Activated CD8-positive, alpha-beta memory T cell treated with anti-CD3 and anti-CD28 coated beads for 1 hour (primary cell): ENCODE measurements around the gene ENOX1.

ENCODE experiments used
- DNase-seq, 2 donors: peaks; one replicate each; pipeline ENCODE4 v3.0.0-alpha.2; 2020; ENCODE audit warnings: low read depth in 1 of 2; ENCODE audit errors: extremely low read depth in 1 of 2

The ENOX1 gene

DNA sequence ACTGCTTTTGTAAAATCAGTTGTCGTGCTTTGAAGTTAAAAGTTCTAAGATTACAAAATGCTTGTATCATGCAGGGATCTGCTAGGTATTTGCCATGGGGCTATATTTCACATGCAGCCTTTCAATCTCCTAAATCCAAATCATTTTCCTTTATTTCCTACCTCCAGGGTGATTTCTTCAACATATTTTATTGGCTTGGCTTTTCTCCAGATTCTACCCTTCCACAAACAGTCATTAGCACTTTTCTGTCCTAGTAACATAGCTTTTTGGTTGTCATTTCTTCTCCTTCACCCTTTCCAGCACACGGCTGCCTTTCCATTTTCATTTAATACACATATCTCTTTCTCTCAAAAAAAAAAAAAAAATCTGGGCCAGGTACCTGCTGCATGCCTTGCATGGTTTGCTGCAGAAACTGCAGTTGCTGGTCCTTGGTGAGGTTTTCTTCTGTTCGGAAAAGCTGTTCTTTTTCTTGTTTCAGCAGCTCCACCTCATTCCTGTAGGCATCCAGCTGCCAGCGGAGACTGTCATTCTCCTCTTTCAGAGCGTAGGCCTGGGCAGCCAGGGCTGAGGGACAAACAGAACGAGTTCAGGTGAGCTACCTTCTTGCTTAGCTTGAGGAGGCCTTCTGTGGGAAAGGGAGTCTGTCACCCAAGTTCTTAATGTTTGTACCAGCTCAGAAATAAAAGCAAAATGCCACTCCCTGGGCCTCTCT is 488.6 kb downstream of the ENOX1 start:
- DNase-seq = no peak

DNA sequence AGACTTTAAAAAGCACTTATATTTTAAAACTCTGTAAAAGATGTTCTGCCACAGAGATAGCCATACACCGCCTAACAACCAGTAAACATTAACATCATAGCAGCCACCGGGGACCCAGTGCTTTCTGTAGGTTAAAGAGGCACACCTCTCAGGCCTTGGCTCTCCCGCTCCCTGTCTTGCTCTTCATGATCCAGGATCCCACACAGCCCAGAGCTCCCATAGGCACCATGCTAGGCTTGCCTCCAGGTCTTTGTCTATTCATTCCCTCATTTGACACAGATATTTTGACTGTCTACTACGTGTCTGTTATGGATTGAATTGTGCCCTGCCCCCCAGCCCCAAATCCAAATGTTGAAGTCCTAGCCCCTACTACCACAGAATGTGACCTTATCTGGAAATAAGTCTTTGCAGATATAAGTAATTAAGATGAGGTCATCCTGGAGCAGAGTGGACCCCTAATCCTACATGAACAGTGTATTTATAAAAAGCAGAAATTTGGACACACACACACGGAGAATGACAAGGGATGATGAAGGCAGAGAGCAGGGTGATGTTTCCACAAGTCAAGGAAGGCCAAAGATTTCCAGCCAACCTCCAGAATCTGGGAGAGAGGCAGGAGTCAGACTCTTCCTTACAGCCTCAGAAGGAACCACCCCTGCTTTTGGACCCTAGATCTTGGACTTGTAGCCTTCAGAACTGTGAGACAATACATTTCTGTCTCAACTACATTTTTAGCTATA is 490.8 kb downstream of the ENOX1 start:
- DNase-seq = no peak

DNA sequence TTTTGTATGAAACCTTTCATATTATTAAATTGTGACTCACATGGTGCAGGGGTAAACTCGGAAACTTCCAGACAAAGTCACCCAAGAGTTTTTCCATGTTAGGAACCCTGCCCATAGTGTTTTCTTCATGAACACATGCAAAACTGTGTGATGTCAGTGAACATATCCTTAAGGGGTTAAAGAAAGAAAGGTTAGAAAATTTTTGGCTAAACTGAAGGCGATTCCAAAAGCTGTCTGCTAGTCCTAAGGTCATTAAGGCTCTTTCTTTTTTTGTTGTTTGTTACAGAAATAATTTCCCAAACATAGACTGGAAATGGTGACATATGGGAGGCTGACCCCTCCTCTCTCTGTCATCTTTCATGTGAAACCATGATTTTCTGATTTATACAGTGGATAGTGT is 491.5 kb downstream of the ENOX1 start:
- no peak for DNase-seq

DNA sequence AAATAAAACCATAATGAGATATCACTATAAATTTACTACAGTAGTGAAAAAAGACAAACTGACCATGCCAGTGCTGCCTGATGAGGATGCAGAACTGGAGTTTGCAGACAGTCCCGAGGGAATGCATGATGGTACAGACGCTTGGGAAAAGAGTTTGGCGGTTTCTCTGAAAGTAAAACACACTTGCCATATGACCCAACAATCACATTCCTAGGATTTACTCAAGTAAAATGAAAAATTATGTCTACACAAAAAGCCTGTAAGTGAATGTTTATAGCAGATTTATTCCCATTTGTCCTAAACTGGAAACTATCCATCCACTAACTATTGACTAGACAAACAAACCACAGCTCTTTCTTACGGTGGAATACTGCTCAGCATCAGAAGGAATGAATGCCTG is 492.4 kb downstream of the ENOX1 start:
- DNase-seq = no peak

DNA sequence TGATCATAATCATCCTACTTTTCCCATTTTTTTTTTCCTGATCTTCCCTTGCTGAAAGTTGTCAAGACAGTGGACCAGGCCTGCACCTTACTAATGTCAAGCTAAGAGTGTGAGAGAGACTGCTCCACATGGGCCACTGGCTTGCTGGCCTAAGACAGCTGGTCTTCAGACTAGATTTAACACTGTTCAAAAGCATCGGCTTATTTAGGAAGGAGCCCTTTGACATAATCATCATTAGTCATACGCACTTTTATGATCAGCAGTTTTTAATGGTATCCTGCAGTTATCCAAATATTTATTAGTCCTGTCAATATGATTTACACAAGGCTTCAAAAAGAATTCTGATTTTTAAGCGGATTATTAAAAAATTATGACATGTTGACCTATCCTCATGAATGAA is 492.8 kb downstream of the ENOX1 start:
- DNase-seq = no peak

DNA sequence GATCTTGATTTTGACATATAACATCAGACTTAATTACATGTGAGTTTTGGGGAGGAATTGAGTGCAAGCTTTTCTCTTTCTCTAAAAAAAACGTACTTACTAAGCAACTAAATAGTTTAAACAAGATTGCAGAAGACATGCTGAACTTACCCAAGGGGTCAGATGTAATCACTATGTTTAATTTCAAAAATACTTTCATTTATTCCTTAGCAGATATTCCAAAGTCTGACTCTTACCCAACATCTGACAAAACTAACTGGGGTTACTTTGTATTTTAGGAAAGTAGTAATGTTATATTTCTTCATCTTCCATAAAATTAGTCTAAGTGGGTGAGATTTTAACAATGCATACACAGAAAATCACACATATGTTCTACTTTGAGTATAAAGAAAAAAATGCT is 493.2 kb downstream of the ENOX1 start:
- DNase-seq = no peak

DNA sequence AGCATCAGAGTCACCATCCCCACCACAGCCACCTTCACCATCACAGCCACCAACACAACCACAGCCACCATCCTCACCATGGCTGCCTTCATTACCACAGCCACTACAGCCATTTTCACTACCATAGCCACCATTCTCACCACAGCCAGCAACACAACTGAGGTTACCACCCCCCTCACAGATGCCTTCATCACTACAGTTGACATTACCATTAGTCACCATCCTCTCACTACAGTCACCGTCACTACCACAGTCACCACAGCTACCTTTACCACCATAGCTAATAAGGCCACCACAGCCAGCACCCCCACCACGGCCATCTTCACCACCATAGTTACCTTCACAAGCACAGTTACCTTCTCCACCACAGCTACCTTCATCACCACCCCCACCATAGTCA is 493.8 kb downstream of the ENOX1 start:
- DNase-seq = no peak

DNA sequence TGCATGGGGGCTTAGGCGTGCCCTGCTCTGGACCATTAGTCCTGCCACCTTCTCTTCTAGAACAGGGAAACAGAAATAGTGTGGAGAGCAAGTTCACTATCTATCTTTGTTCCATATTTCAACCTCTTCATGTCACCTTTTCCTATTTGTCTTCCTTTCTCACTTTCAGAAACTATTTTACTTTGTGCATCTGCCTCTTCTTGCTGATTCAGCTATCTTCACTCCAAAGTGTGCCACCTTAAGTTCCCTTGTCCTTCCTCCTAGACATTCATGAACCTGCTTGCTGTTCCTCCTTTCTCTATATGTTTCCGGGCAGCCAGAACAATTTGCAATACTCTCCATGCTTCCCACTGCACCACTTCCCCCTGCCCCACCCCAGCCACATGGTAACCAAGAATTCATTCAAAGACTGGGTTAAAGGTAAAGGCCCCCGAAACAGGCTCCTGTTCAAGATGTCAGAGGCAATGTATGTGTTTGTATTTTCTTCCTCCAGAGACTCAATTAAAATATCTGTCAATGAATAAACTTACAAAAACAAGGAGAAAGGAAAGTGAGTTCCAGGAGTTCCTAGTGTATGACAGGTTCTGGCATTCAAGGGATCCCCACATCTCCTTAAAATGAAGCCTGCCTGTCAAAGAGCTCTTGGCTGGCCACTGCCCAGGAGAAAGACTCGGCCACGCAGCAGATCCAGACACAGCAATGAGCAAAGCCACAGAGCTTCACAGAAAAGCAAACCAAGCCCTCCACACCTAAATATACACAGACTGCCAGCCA is 495.3 kb downstream of the ENOX1 start:
- DNase-seq = no peak

DNA sequence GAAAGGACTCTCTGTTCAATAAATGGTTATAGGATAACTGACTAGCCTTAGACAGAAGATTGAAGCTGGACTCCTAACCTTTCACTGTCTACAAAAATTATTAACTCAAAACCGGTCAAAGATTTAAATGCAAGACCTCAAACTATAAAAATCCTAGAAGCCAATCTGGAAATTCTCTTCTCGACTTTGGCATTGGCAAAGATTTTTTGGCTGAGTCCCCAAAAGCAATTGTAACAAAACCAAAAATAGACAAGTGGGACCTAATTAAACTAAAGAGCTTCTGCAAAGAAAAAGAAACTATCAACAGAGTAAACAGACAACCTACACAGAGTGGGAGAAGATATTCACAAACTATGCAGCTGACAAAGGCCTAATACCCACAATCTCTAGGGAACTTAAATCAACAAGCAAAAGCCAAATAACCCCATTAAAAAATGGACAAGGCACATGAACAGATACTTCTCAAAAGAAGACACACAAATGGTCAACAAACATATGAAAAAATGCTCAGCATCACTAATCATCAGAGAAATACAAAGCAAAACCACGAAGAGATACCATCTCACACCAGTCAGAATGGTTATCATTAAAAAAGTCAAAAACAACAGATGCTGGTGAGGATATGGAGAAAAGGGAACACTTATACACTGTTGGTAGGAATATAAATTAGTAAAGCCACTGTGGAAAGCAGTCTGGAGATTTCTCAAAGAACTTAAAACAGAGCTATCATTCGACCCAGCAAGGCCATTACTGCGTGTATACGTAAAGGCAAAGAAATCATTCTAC is 497.1 kb downstream of the ENOX1 start:
- DNase-seq = no peak

DNA sequence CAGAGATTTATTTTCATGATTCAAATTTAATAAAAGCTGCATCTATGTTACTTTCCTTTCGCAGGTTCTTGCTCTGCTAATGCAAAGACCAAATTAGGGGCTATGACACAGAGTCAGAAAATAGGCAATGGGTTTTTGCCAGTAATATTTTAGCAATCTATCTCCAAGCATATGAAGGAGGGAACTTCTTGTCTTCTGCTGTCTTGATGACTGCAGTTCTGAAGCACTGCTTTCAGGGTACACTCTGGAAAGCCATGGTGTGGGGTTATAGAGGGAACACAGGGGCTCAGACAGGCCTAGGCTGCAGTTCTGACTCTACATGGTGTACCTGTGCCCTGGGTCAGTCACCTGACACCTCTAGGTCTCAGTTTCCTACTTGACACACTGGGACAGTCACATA is 500.0 kb downstream of the ENOX1 start:
- no peak for DNase-seq

DNA sequence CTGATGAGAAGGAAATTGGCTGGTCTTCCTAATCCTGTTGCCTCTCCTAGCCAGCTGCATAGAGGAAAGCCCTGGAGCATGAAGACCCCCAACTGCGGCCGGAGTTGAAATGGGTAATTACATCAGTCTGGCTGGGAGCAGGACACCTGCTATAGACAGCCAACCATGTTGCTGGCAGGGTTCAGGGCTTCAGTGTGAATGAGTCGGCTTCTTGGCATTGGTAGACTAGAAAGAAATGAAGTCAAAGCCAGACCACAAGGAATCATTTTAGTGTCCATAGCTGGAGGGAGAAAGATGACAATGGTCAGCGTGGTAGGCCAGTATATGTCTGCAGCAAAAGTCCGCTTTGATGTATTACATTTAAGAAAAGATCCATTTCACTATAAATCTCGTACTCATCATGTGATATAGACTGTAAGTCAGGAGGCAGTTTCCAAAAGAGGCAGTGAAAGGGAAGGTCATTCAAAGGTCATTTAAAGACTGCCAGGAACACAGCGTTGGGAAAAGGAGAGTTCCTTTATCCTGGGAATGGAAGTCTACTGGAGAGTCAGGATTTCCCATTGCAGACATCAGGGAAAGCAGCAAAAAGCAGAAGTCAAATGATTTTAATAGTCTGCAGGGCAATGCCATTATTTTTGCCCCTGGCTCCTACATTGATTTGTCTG is 500.7 kb downstream of the ENOX1 start:
- DNase-seq = no peak

DNA sequence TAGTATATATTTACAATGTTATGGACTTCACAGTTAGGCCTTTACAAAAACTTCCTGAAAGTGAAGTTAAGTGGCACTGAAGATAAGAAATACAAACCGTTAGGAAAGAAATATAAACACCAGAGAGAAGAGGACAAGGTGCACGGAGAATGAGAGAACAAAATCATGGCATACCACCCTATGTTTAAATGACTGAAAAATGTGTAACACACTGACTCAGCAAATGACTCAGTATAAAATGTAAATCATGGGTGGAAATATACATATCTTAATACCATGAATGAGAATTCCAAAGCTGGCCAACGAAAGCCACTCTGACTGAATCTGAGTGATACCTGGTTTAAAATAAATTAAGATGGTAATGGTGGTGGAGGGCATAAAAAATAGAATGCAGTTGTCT is 502.6 kb downstream of the ENOX1 start:
- DNase-seq = no peak

DNA sequence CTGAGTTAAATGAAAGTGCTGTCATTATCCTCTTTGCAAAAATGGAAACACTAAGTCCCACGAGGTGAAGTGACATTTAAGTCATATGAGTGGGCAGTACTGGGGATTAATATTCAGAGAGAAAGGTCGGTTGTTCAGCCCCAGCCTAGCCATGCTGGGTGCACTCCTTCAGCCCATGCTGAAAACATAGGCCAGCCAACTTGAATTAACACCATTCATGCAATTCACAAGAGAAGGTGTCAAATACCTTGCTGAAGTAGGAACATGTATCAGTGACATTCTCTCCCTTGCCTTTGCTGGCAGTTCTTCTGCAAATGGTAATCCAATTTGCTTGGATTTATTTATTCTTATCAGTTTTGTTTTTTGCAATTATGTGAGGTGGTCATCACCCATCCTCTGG is 507.1 kb downstream of the ENOX1 start:
- DNase-seq = no peak

DNA sequence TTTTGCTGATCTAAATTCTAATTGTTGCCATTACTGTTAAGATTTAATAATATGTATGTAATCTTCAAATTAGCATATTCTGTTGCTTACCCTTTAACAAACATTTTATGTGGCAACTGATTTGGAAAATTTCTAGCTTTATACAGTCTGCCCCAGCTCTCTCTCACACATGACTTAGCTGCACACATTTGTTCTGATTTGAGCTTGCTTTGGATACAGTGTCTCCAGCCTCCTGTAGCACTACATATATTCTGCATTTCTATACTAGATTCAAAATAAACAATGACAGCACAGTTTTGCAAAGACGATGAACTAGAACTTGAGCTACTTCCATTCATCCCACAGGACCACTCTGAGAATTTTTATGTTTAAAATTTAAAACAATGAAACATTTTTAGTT is 508.6 kb downstream of the ENOX1 start:
- no peak for DNase-seq

DNA sequence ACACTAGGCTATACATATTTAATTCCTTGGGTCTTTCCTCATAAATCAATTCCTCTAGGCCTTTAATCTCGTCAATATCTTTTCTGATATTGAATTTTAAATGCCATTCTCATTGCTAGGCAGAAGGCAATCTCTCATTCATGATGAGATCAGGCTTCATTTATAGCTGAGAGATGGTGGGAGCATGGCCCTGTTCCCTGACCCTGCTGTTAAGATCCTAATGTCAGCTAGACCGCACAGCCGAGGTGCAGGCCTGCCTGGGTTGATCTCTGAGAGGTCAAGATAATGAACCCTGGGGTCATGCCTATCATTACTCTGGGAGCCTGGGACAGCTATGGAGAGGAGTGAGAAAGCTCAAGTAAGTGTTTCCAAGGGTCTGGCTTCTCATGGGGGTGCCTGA is 509.6 kb downstream of the ENOX1 start:
- no peak for DNase-seq

DNA sequence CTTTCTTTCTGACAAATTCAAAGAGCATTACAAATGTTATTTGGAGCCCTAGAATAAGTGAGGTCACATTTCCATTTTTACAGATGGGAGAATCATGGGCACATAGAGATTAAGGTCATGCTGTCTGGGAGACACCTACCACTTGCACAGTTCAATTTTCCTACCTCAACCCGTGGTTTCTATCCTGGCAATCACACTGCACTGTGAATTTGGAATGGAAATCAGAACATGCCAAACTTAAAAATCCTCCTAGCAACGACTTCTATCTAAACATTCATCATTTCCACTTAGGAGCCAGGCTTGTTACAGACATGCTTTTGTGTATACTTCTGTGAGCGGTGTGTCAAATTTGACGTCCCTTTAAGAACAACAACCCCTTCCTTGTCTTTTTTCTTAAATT is 511.9 kb downstream of the ENOX1 start:
- DNase-seq = no peak

DNA sequence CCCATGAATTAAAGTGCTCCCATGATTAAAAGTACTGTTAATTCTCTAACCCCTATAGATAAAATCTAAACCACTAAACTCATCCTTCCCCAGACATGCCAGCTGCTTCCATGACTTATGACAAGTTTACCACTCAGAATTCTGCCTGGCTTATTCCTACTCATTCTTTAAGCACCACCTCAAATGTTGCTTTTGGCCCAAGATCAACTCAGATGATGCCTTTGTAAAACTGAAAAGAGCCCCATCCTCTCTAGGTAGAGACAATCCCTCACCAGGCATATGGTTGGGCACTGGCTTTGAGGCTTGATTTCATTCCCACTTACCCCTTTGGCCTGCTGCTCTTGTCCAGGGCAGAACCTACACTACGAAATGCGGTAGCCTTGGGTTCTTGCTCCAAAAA is 513.4 kb downstream of the ENOX1 start:
- no peak for DNase-seq

DNA sequence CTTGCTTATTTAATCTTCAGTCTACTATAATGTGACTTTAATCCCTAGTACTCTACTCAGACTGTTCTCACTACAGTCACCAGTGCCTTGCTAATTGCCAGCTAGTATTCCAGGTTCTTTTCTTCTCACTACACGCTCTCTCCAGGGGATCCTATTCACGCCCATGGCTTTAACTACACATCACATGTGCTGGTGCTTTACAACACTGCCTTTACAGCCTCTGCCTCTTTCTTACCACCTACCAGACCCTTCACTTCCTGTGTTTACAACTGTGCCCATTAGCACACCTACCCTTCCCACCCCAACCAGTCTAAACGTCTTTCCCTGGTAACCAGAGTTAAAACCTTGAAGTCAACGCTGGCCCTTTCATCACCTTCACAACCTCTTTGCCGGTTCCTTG is 513.9 kb downstream of the ENOX1 start:
- DNase-seq = no peak

DNA sequence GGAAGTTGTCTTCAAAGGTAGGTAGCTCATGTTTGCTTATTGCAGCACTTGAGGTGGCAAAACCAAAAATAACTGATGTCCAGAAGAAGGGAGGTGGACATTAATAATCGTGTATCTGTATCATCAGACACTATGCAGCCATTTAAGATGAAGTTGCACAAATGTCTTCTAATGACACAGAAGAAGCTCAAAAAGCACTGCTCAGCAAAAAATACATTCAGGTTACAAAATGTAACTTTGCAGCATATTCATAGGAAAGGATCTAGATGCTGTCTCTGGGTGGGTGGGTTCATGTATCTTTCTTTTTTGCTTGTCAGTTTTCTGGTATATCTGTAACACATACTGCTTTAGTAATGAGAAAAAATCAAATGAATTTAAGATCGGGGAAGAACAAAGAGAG is 515.6 kb downstream of the ENOX1 start:
- no peak for DNase-seq

DNA sequence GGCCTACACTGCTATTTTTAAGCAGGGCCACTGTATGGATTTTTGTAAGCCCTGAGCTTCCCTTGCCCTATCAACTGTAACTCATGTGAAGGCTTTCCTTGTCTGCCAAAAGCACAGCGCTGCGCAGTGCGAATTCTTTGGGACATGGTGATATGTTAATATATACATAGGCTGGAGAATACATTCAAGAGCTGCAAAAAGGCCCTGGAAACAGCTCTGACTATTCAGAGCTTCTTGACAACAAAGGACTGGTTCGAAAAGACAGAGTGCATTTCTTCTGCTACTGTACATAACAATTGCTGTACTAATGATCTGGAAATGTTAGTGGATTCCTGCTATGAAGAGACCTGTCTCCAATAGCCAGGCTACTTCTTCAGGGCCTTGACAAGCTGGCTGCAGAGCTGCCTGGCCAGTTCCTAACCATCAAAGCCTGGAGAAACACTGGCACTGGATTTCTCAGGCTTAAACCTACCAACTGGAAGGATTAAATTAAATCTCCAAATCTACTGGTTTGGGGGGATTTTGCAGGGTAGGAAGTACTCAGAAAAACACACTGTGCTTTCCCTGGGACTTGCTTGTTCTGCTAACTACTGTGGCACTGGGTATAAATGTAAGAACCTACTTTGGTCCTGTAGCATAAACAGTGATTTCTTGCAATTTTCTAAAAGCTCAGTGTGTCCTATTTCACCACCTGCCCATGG is 516.5 kb downstream of the ENOX1 start:
- DNase-seq = no peak
